ENCODE results near the gene ELFN1.

Gene ELFN1

DNA sequence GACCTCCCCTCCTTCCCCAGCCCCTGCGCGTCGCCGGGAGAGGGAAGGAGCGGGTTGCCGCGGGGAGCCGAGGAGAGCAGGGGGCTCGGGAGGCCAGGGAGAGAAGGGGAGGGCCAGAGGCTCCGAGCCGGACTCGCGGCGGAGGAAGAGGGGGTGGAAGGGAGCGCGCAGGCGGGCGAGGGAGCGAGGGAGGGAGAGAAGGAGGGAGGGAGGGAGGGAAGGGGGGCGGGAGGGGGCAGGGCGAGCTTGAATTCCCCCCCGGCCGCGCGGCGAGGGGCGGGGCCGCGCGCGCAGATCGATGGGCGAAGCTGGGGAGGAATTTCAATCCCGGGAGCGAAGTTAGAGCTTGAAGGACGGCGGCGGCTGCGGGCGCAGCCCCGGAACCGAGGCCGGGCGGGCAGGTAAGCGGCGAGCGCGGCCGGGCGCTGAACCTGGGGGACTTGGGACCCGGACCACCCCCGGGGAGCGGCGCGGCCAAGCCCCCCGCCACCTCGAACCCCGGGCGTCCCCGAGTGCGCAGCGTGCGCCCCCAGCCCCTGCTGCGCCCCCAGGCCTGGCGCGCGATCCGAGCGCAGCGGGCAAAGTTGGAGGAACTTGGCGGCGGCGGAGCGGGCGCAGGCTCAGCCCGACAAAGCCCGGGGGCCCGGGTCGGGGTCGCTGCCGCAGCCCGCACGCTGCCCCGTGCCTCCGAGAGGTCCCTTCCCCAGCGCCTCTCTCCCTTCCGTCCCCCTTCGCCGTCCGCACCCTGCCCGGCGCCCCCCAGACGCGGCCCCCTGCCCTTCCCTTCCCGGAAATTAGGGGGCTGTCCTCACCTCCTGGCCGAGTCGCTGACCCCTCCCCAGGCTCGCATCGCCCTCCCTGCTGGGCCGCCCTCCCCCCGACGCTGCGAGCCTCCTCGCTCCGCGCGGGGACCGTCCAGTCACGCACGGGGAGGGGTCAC is at the start of gene ELFN1:
Gene ELFN1 (plus strand): TSS at position 324 of the 940 bp plus-strand sequence. CDS start 74,320 bp downstream, outside the sequence.
- no peak for DNase-seq

DNA sequence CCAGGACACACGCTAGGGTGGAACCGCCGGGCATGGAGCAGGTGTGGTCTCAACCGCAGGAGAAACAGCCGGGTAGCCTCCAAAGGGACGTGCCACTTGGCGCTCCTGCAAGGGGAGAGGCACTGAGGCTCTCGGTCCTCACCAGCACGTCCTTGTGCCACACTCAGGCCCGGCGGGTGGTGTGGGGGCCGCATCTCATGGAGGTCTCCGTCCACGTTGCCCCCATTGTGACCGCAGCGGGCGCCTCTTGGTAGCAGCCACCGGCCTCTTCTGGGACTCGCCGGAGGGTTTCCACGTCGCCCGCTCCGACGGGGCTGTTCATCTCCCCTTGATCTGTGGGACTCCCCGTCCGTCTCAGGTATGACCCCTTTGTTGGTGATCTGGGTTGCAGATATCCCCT is 49.2 kb upstream of the ELFN1 start:
- DNase-seq, result no peak

DNA sequence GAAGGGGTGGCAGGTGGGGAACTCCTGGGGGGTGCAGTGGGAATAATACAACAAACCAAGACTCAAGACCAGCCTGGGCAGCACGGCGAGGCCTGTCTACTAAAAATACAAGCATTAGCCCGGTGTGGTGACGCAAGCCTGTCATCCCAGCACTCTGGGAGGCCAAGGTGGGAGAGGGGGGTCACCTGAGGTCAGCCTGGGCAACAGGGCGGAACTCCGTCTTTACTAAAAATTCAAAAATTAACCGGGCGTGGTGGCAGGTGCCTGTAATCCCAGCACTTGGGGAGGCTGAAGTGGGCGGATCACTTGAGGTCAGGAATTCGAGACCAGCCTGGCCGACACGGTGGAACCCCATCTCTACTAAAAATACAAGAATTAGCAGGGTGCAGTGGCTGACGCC is 48.4 kb upstream of the ELFN1 start:
- DNase-seq, result no peak

DNA sequence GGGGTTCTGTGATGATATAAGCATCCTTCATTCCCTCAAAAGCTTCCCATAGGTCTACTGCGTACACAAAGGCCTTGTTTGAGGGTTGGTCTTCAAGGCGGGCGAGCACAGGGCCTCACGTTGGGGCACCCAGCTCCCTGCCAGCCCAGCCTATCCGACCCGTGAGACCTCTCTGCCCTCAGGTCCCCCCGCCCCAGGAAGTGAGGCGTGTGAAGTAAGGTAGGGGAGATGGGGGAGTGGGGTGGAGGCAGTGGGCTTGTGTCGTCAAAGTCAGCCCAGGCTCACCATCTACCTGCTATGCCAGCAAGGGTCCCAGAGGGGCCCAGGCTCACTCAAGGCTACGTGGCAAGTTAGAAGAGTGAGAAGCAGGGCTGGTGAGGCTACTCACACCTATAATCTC is 47.6 kb upstream of the ELFN1 start:
- DNase-seq, result no peak

DNA sequence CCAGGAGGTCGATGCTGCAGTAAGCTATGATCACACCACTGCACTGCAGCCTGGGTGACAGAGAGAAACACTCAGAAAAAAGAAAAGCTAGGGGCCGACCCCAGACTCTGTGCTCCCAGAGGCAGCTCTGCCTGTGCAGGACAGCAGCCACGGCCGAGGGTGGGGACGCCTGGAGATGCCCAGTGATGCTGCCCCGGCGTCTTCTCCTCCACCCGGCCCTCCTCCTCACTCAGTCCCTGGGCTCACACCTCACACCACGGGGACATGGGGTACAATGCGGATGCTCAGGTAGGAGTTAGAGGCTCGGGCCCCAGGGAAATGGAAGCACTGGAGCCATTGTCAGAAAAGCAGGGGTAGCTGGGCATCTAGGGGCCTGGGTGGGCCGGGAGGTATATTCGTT is 46.3 kb upstream of the ELFN1 start:
- no peak for DNase-seq

DNA sequence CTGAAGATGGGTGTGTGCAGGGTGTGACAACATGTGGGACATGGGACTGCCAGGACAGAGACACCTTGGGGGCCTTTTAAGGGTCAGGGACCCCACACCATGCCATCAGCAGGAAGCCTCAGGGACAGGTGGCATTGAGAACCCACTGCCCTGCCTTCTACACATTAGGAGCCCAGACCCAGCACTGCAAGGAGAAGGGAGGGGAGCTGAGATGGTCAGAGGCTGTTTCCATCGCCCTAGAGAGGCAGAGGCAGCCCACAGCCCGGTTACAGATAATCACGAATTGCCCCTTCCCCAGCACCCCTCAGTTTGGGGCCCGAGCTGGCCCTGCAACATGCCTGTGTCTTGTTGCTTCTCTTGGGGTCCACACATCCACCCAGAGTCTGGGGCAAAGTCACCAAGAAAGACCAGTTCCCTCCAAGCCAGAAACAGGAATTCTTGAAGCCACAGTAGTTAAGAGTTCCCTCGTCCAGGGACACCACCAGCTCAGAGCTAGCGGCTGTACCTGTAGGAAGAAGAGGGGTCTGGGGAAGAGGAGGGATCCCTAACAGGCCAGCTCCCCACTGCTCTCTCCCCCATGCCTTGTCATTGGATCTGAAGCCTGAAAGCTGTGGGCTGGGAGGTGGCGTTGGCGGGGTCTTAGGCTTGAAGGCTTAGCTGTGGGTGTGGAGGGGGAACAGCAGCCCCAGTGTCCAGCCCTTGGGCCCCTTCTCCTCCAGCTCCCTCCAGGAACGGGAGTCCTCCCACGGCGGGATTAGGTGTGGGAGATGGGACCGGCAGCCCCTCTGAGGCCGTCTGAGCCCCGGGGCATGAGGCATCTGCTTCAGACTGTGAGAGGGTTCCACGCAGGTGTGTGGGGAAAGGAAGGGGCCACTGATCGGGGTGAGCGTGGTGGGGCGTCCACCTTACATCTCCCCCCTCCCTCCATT is 44.8 kb upstream of the ELFN1 start:
- no peak for DNase-seq

DNA sequence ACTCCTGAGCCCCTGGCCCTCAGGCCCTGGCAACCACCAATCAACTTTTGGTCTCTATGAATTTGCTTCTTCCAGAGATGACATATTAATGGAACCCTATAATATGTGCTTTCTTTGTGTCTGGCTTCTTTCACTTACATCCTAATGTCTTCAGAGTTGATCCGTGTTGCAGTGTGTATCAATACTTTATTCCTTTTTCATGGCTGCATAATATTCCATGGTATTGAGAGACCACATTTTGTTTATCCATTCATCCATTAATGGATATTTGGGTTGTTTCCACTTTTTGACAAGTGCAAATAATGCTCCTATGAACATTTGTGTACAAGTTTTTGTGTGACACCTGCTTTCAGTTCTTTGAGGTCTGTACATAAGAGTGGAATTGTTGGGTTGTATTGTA is 43.3 kb upstream of the ELFN1 start:
- DNase-seq, result no peak

DNA sequence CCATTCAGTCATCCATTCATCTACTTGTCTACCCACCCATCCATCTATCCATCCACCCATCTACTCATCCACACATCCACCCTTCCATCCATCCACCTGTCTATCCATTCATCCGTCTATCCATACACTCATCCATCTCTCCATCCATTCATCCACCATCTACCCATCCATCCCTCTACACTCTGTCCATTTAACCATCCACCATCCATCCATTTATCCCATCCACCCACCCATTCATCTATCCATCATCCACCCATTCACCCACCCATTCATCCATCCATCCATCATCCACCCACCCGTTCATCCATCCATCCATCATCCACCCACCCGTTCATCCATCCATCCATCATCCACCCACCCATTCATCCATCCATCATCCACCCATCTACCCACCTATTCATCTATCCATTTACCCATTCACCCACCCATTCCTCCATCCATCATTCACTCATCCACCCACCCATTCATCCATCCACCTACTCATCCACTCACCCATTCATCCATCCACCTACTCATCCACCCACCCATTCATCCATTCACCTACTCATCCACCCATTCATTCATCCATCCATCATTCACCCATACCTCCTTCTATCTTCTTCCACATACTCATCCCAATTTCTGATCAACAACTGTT is 39.3 kb upstream of the ELFN1 start:
- no peak for DNase-seq

DNA sequence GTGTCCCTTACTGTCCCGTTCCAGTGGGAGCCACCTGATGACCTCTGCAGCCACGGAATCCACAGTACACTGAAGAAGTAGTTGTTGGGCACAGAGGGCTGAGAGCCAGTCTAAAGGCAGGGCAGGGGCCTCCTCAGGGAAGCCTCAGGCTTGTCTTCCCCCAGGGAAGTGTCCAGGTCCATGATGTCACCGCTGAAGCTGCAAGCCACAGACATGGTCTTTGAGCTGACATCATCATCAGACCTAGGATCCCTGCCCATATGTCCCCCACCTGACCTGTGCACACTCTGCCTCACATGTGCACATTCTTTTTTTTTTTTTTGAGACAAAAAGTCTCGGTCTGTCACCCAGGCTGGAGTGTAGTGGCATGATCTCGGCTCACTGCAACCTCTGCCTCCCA is 38.4 kb upstream of the ELFN1 start:
- DNase-seq, result no peak

DNA sequence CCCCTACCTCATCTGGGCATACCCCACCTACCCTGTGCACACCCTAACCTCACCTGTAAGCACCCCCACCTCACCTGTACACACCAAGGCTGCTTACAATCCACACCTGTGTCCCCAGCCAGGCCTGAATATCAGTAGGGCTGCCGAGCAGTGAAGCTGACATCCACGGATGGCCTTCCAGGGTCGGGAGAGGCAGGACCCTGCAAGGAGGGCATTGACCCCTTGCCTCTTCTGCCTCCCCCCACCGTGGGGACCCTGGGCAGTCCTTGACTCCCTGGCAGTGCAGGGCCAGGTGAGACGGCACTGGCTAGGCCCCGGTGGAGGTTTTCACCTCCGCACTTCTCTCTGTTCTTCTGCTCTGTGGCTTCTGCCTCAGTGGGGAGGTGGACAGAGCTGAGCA is 37.6 kb upstream of the ELFN1 start:
- DNase-seq, result no peak

DNA sequence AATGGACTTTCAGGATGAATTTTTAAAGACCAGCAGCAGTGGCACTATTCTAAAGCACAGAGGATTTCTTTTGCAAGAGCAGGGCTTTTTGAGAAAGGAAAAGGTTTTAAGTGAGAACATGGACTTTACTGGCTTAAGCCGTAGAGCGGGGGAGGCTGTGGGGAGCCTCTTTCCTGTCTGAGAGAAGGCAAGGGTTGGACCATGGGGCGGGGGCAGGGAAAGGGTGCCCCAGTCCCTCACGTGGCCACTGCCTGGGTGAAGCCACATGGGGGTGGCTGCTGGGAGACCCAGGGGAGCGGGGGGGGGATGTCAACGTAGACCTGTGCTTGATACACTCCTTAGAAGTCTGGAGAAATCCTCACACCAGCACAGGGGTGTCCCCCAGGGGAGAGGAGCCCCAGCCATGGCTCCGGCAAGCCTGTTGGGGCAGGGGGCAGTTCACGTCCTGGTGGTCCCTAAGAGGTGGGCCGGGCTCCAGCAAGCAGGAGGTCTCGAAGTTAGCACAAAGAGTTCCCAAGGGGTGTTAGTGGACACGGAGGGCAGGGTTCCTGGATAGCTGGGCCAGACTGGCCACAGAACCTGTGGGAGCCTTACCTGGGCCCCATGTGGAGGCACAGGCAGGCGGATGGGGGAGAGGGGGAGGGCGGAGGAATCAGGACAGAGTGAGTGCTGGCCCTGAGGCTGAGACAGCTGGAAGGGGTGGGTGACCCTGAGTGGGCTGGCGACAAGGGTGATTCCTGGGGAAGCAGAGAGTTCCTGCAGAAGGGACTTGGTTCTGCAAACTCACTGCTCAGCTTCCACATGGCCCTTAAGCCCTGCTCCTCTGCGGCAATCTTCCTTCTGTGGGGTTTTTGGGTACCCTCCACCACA is 36.9 kb upstream of the ELFN1 start:
- no peak for DNase-seq

DNA sequence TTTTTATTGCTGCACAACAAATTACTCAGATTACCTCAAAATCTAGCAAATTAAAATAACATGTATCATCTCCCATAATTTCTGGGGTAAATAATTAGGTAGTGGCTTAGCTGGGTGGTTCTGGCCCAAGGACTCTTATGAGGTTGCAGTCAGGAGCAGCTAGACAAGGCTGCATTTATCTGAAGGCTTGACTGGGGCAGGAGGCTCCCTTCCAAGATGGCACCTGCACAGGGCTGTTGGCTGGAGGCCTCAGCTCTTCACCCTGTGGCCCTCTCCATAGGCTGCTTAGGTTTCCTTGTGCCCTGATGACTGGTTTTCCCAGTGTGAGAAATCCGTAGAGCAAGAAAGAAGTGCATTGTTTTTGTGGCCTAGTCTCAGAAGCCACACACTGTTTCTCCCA is 34.7 kb upstream of the ELFN1 start:
- no peak for DNase-seq

DNA sequence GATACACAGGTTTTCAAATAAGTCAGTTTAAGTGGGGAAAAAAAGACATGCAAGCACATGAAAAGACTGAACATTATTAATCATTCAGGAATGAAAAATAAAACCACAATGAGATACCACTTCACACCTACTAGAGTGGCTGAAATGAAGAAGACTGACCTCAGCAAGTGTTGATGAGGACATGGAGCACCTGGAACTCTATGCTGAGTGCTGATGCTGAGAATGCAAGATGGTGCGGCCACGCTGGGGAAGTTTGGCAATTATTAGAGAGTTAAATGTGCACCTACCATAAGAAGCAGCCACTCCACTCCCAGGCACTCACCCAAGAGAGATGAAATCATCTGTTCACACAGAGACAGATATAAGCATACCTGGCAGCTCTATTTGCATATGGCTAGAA is 32.9 kb upstream of the ELFN1 start:
- DNase-seq, result no peak

DNA sequence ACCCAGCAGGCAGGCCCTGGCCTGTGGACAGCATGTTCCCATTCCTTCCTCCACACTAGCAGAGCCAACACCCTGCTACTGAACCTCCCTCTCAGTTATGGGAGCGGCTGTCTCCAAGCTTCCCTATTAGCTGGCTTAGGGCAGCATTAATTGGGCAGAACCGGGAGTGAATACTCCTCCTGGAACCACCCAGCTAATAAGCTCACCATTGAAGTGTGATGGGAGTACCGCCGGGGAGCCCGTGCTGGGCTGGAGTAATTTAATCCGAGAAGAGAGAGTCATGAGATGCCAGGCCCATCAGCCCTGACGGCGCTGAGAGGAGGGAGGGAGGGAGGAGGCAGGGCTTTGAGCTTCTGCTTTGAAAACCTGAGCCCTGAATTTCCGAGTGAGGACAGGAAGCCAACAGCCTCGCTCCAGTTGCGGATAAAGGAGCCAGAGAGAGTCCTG is 31.8 kb upstream of the ELFN1 start:
- DNase-seq, result no peak

DNA sequence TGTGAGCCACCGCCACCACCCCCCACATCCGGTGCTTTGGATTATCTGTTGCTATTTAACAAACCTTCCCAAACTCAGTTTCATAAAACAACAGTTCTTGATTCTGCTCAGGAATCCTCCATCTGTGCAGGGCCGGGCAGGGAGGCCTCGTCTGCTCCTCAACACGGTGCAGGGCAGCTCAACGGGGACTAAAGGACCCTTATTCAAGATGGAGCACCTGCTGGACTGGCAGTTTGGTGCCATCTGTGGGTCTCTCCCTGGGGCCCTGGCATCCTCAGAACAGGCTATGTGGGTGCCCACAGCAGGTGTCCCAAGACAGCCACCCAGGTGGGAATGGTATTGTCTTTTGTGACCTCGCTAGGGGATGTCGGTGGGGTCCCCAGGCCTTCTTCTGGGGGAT is 31.0 kb upstream of the ELFN1 start:
- no peak for DNase-seq

DNA sequence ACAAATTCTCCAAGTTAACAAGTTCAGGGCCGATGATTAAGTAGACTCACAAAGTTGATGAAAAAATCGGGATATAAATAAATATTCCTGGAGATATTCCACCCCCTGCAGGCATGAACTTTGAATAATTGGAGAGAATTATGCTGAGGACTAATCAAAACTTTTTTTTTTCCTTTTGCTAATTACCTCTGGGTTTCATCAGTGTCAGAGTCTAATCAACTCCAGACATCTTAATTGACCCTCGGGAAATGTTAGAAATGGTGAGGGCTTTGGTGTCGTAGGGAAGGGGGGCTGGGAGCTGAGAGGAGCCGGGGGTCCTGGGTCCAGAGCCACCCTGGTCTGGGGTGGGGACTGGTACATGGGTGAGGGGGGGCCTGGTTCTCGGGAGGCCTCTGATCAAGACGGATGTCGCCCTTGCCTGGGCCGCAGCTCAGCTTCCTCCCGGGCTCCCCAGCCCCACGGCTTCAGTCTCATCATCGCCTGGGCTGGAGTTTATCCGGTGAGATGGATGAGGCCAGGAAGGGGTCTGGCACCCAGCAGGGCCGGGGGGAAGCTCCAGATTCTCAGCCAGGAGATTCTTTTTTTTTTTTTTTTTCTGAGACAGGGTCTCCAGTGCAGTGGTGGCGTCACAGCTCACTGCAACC is 30.4 kb upstream of the ELFN1 start:
- no peak for DNase-seq

DNA sequence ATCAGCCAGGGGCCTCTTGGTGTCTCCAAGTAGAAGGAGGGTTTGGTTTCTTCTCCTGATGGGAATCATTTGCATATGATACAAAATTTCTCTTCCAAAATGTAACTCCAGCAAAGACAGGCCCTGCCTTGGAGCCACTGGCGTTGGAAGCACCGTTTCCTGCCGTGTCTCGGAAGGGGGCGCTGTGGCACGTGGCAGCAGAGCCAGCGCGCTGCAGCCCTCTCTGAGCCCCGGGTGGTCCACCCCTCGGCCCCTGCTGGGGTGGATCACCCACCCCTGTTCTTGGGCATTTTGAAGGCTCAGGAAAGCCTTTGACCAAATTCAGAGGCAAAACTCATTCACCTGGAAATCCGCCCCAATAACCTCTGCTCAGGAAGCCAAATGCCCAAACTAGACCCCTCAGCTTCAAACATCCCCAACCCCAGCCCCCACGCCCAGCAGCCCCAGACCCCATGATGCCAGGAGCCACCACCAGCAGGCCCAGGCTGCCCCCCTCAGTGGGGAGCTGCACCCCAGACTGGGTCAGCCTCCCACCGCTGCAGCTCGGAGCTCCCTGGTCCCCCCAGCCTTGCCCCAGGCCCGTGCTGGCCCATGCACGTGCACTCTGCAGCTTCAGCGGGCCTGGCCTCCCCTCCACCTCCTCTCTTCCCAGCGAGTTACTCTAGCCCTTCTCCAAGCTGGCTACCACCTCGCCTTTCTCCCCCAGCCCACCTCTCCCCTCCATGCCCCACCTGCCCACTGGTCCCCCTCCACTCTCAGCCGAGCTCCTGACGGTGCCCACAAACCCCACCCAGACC is 29.5 kb upstream of the ELFN1 start:
- DNase-seq, result no peak

DNA sequence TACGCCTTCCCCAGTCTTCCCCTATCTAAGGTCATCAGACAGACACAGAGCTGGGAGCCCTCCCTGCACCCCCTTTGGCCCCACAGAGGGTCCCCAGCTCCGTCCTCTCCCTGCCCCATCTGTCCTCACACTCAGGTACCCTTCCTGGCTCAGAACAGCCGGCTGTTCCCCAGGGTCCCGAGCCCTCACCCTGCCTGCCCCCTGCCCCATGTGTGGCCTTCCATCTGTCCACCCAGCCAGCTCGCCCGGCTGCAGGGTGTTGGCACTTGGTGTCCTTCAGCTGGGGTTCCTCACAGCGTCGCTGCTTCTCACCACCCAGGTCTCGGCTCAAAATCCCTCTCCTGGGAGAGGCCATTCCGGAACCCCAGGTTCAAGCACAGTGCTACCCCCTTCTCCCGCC is 28.9 kb upstream of the ELFN1 start:
- no peak for DNase-seq

DNA sequence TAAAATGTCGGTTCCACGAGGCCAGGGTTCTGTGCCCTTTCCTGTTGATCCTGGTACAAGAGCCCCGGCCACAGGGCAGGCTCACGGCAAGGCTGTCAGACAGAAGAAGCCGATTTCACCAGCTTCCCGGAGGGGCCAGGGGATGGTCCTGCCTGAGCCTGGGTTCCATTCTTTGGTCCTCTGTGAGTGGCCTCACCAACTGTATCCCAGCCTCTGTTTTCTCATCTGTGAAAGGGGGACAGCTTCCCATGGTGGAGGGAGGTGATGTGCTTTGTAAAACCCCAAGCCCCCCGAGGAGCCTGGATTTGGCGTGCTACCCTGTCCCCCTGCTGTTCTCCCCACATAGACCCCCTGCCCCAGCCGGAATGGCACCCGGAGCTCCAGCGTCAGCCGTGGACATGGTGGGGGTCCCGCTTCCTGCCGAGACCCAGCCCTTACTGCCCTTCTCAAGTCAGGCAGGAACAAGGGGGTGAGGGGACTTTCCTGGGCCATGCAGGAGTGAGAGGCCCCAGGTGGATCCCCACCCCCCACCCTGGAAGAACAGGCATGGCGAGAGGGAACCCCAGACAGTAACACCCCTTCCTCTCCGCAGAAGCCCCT is 28.3 kb upstream of the ELFN1 start:
- DNase-seq, result no peak

DNA sequence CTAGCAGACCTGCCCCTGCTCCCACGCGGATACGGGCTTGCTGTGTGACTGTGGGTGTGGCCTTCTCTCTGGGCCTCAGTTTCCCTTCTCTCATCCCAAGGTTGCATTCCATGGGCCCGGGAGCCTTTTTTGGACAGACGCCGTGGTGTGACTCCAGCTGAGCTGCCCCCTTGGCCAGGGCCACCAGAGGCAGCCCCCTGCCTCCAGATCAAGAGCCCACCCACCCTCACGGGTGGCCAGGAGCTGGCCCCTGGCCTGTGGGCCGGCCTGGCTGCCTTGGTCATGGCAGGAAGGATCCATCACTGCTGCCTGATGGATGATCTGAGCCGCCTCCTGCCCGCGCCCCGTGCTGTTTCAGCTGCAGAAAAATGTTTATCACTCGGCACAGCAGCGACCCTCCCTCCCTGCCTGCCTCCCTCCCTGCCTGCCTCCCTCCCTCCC is 27.8 kb upstream of the ELFN1 start:
- no peak for DNase-seq

All from SIG-M5 (cell line).